Measurements from ENCODE around the gene URI1.

The URI1 gene

DNA sequence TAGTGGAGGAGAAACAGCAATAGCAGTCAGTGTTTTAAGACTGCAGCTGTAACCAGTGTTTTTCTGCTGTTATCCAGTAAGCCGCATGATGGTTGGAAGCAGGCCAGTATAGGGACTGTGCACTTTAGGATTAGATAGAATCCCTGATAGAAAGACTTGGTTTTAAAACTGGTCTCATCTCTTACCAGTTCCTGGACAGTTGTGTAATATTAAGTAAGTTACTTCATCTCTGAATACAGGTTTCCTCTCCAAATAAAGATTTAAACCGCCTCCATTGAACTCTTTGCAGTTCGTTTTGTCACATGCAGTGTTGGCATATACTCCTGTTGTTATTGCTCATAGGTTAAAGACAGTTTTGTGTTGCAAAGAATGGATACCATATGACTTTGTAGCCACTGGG is 25.6 kb downstream of the URI1 start:
- H3K4me3 Mint-ChIP-seq = no peak overlapping the region

DNA sequence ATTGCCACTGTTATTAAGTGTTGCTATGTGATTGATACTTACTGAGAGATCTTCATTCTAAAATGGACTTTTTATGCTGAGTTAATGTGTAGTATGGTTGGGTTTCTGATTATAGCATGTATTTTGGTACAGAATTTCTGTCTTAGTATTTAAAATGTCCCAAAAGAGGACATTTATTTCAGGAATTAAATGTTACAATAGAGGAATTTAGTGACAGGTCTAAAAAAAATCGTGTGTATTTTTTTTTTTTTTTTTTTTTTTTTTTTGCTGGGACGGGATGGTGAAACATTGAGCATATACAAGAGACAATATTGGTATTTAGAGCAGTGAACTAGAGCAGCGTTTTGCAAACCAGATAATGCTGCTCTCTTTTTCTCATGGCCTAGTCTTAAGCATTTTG is 27.9 kb downstream of the URI1 start:
- no peak overlapping the region for H3K27ac Mint-ChIP-seq
- peaks cover 25% of the 10 kb centered on the region for H3K4me1 Mint-ChIP-seq (ENCODE audit: low read depth)
- intact Hi-C loops (cut with micrococcal nuclease) = no loop called here
- no peaks in the 10 kb centered on the region for H3K9me3 Mint-ChIP-seq
- H3K36me3 Mint-ChIP-seq (ENCODE audit: low read depth) = no peaks in the 10 kb centered on the region
- no peak overlapping the region for H3K4me3 Mint-ChIP-seq
- no peaks in the 10 kb centered on the region for H3K27me3 Mint-ChIP-seq

More for the DNA sequence above, 25.6 kb downstream of the URI1 start:
- intact Hi-C loops (cut with micrococcal nuclease) = no loop called here
- Mint-ChIP-seq H3K4me1 (ENCODE audit: low read depth) (peaks cover 42% of the 10 kb centered on the region), H3K9me3 (no peaks in the 10 kb centered on the region), H3K27ac (no peak overlapping the region), H3K36me3 (ENCODE audit: low read depth) (no peaks in the 10 kb centered on the region), H3K27me3 (no peaks in the 10 kb centered on the region)

DNA sequence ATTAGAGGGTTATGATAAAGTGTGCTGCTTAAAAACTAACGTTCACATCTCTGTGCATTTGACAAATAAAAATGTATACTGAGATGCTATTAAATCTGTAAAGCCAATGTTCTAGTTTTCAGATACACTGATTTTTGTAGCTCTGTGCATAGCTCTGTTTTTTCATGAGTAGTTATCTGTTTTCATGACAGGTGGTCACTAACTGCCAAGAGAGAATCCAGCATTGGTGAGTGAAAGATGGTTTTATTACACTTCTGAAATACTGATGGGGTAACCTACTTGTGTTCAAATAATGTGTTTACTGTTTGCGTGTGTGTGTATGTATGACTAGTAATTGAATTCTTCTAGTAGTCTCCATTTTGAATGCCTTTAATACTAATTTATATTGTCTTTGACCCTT is 29.0 kb downstream of the URI1 start:
- Mint-ChIP-seq H3K27me3 (no peaks in the 10 kb centered on the region), H3K4me1 (ENCODE audit: low read depth) (peaks cover 14% of the 10 kb centered on the region), H3K4me3 (no peak overlapping the region), H3K9me3 (no peaks in the 10 kb centered on the region), H3K27ac (no peak overlapping the region), H3K36me3 (ENCODE audit: low read depth) (no peaks in the 10 kb centered on the region)
- intact Hi-C loops (cut with micrococcal nuclease) = no loop called here

DNA sequence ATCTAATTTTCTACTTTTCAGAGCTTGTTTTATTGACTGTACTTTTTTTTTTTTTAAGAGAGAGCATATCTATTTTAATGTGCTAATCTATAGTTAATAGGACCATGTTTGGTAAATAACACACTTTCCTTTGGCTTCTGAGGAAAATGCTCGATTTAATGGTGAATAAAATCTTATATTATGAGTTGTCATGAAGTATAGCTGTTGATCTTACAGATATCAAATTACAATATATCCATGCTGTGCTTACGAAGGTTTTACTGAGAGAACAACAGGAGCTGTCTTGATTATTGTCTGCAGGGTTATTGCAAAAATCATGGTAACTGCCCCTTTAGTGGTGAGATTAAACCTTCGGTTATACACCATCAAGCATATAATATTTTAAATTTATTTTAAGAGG is 29.6 kb downstream of the URI1 start:
- Mint-ChIP-seq H3K36me3 (ENCODE audit: low read depth) (no peaks in the 10 kb centered on the region), H3K9me3 (no peaks in the 10 kb centered on the region), H3K27ac (no peak overlapping the region), H3K27me3 (no peaks in the 10 kb centered on the region), H3K4me3 (no peak overlapping the region), H3K4me1 (ENCODE audit: low read depth) (peaks cover 17% of the 10 kb centered on the region)
- intact Hi-C loops (cut with micrococcal nuclease) = no loop called here

DNA sequence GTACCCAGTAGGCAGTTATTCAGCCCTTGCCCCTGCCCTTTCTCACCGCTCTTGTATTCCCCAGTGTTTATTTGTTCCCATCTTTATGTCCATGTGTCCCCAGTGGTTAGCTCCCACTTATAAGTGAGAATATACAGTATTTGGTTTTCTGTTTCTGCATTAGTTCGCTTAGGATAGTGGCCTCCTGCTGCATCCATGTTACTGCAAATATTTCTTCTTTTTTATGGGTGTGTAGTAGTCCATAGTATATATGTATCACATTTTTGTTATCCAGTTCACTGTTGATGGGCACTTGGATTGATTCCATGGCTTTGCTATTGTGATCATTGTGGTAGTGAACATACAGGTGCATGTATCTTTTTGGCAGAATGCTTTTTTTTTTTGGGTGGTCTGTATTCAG is 32.7 kb downstream of the URI1 start:
- Mint-ChIP-seq H3K36me3 (ENCODE audit: low read depth) (no peaks in the 10 kb centered on the region), H3K4me3 (no peak overlapping the region), H3K4me1 (ENCODE audit: low read depth) (peaks cover 5% of the 10 kb centered on the region), H3K27ac (no peak overlapping the region), H3K9me3 (no peaks in the 10 kb centered on the region), H3K27me3 (no peaks in the 10 kb centered on the region)
- intact Hi-C loops (cut with micrococcal nuclease) = no loop called here

DNA sequence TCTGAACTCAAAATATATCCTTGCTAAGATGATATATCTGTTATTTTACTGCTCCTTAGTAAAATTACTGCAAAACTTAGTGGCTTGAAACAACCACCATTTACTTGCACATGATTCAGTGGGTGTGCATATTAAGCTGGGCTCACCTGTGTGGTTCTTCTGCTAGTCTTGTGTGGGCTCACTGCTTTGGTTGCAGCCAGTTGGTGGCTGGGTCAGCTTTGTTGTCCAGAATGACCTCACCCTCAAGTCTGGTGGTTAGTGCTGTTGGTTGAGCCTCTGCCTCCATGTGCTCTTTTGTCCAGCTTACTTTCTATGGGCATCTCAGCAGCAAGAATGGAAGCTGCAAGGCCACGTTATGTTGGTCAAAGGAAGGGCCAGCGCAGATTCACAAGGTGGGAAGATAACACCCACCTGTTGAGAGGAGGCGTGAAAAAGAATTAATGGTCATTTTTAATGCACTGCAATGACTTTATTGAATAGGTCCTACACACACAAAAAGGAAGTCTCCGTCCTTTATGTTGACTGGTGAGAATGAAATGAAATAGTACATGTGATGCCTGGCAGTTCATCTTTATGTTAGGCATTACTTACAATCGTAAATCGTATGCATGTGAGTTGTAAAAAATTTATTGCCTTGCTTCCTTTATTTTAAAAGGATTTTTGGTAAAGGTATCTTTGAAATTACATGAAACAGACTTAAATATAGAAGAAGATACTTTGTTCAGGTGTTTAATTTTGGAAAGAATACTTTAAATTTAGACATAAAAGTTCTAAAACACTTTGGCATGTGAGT is 34.3 kb downstream of the URI1 start:
- Mint-ChIP-seq H3K27me3 (no peaks in the 10 kb centered on the region), H3K36me3 (ENCODE audit: low read depth) (no peaks in the 10 kb centered on the region), H3K4me3 (no peak overlapping the region), H3K4me1 (ENCODE audit: low read depth) (peaks cover 8% of the 10 kb centered on the region), H3K9me3 (no peaks in the 10 kb centered on the region), H3K27ac (no peak overlapping the region)
- intact Hi-C loops (cut with micrococcal nuclease) = no loop called here

DNA sequence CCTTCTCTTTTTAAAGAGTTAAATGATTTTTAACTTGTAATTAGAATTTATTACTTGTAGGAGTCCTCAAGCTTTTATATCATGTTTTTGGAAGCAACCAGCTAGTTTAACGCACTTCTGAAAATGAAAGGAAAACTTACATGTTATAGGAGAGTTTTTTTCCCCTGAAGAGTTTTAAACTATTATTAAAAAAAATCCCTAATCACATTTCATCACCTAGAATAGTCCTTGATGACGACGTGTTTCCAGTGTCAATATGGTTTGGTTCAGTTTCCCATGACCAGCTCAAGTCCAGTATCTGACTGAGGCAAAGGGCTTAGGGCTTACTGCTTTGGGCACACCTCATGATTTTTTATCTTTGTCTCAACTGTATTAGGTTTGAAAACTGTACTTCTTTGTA is 36.0 kb downstream of the URI1 start:
- Mint-ChIP-seq H3K9me3 (no peaks in the 10 kb centered on the region), H3K4me1 (ENCODE audit: low read depth) (peaks cover 11% of the 10 kb centered on the region), H3K36me3 (ENCODE audit: low read depth) (no peaks in the 10 kb centered on the region), H3K27me3 (no peaks in the 10 kb centered on the region), H3K4me3 (no peak overlapping the region), H3K27ac (no peak overlapping the region)
- intact Hi-C loops (cut with micrococcal nuclease) = no loop called here

DNA sequence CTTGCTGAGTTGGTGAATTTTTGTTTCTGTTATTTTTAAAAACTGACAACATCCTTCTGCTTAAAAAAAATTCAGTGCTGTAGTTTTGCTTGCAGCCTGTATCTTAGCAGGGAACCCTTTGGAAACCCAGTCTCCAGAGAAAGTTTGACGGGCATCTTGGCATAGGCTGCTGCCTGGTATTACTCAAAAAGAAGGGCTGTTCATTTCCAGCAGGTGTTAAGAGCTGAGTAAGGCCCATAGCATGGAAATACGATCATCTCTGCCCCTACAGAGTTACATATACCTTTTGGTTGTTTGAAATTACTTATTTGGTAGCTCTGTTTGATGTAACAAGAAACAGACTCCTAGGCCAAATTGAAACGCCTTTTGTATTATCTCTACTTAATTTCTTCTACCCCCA is 41.5 kb downstream of the URI1 start:
- Mint-ChIP-seq H3K27ac (peak overlapping the region; percentile 24), H3K9me3 (no peaks in the 10 kb centered on the region), H3K36me3 (ENCODE audit: low read depth) (peaks cover 7% of the 10 kb centered on the region), H3K4me1 (ENCODE audit: low read depth) (peaks cover 6% of the 10 kb centered on the region), H3K27me3 (no peaks in the 10 kb centered on the region), H3K4me3 (no peak overlapping the region)
- intact Hi-C loops (cut with micrococcal nuclease) = no loop called here

DNA sequence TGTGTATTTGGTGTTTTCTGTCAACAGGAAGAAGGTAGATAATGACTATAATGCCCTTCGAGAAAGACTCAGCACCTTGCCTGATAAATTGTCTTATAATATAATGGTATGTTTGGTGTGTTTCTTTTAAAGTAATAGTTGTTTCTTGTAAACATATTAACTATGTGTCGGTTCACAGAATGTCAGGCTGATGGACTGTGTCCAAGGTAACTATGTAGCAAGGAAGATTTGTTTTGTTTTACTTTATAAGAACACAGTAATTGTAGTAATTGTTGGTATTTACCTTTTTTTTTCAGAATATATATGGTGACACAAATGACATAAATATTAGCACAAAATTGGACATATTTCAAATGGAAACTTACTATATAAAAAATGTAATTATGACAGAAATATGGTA is 43.2 kb downstream of the URI1 start:
- no peak overlapping the region for H3K4me3 Mint-ChIP-seq
- H3K27ac Mint-ChIP-seq = no peak overlapping the region
- peaks cover 6% of the 10 kb centered on the region for H3K4me1 Mint-ChIP-seq (ENCODE audit: low read depth)
- intact Hi-C loops (cut with micrococcal nuclease) = no loop called here
- no peaks in the 10 kb centered on the region for H3K27me3 Mint-ChIP-seq
- H3K9me3 Mint-ChIP-seq = no peaks in the 10 kb centered on the region
- peaks cover 22% of the 10 kb centered on the region for H3K36me3 Mint-ChIP-seq (ENCODE audit: low read depth)

DNA sequence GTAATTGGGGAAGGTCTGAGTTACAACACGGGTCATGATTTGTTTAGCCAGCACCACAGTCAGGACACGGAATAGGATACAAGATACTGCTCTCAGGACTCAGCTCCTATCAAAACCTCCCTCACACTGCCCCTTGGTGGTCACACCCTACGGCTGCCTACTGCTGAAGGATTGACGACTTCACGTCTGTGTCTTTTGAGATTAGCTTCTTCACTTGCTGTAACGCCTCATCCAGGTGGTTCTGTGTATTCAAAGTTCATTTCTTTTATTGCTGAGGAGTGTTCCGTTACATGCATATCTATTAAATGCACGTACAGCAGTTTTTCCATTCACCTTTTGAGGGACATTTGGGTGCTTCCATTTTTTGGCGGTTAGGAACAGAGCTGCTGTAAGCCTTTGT is 46.3 kb downstream of the URI1 start:
- Mint-ChIP-seq H3K27me3 (no peaks in the 10 kb centered on the region), H3K4me1 (ENCODE audit: low read depth) (no peaks in the 10 kb centered on the region), H3K36me3 (ENCODE audit: low read depth) (peaks cover 45% of the 10 kb centered on the region), H3K4me3 (no peak overlapping the region), H3K9me3 (peaks cover 8% of the 10 kb centered on the region), H3K27ac (no peak overlapping the region)
- intact Hi-C loops (cut with micrococcal nuclease) = no loop called here

DNA sequence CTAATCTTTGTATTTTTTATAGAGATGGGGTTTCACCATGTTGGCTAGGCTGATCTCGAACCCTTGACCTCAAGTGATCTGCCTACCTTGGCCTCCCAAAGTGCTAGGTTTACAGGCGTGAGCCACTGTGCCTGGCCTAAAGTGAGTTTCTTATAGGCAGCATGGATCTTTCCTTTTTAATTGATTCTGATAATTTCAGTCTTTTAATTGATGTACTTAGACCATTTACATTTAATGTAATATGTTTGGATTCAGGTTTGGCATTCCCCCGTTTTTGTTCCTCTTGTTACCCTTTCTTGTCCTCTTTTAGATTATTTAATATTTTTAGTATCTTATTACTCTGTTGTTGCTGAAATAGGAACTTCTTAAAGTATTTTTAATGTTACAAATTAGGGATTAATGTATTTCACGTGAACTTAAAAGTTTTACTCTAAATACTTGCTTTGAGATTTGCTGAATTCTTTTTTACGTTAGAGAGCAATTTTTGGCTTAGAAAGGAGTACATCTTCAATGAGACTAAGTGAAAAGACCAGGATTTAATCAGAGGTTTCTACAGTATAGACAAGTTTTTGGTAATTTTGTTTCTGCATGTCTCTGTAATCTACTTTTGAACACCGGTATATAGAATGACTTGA is 50.3 kb downstream of the URI1 start:
- Mint-ChIP-seq H3K27ac (no peak overlapping the region), H3K27me3 (no peaks in the 10 kb centered on the region), H3K4me3 (no peak overlapping the region), H3K4me1 (ENCODE audit: low read depth) (no peaks in the 10 kb centered on the region), H3K36me3 (ENCODE audit: low read depth) (peaks cover 85% of the 10 kb centered on the region), H3K9me3 (peaks cover 20% of the 10 kb centered on the region)
- intact Hi-C loops (cut with micrococcal nuclease) = no loop called here

DNA sequence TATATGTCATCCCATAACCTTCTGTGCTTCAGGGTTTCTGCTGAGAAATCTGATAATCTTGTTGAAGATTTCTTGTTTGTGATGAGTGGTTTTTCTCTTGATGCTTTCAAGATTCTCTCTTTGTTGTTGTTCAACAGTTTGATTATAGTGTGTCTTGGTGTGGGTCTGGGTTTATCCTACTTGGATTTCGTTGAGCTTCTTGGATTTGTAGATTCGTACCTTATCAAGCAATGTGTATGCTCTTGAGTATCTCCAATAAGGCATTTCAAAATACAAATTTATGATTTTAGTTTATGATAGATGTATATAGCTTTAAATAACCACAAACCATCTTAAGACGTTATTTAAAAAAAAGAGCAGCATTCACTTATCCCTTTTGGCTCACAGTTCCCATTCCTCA is 57.5 kb downstream of the URI1 start:
- H3K4me1 Mint-ChIP-seq (ENCODE audit: low read depth) = peaks cover 24% of the 10 kb centered on the region
- H3K27me3 Mint-ChIP-seq = no peaks in the 10 kb centered on the region
- H3K36me3 Mint-ChIP-seq (ENCODE audit: low read depth) = peaks cover 40% of the 10 kb centered on the region
- no peak overlapping the region for H3K27ac Mint-ChIP-seq
- peaks cover 21% of the 10 kb centered on the region for H3K9me3 Mint-ChIP-seq
- H3K4me3 Mint-ChIP-seq = no peak overlapping the region
- intact Hi-C loops (cut with micrococcal nuclease) = no loop called here

DNA sequence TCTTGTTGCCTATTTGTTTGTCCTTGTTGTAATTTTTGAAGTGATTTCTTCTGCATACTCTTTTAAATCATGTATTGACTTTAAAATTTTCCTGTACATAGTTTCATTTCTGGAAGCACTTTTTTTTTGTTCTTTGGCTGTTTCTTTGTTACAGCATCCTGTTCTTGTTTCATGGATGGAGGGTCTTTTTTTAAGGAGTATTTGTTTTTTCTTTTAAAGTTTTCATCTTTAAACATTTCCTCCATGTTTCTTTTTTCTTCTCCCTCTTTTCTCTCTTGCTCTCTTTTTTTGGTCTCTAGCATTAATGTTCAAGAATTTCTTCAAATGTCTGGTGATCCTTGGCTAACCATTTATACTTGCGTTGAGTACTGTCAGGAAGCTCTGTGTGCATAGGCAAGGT is 58.8 kb downstream of the URI1 start:
- intact Hi-C loops (cut with micrococcal nuclease) = no loop called here
- H3K27ac Mint-ChIP-seq = peak overlapping the region; percentile 52
- H3K9me3 Mint-ChIP-seq = peaks cover 17% of the 10 kb centered on the region
- H3K4me3 Mint-ChIP-seq = peak overlapping the region; percentile 37
- H3K4me1 Mint-ChIP-seq (ENCODE audit: low read depth) = peaks cover 24% of the 10 kb centered on the region
- H3K36me3 Mint-ChIP-seq (ENCODE audit: low read depth) = peaks cover 34% of the 10 kb centered on the region
- no peaks in the 10 kb centered on the region for H3K27me3 Mint-ChIP-seq

DNA sequence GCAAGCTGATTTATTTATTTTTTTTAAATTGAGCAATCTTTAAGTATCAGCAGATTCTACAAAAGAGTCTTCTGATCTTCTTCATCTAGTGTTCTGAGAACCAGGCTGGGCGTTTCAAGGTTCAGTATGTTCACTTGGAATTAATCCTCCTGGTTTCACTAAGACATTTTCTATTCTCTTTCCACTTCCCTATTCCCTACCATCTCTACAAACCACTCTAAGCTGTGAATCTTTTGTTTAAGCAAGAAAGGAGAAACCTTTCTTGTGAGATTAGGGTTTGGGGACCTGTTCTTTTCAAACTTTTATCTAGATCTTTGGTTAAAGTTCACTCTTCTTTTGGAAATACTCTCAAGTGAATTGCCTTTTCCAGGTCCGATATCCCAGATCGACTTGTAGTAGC is 59.3 kb downstream of the URI1 start:
- intact Hi-C loops (cut with micrococcal nuclease) = no loop called here
- Mint-ChIP-seq H3K4me3 (no peak overlapping the region), H3K36me3 (ENCODE audit: low read depth) (peaks cover 34% of the 10 kb centered on the region), H3K27me3 (no peaks in the 10 kb centered on the region), H3K4me1 (ENCODE audit: low read depth) (peaks cover 24% of the 10 kb centered on the region), H3K9me3 (peaks cover 13% of the 10 kb centered on the region), H3K27ac (peak overlapping the region; percentile 52)

DNA sequence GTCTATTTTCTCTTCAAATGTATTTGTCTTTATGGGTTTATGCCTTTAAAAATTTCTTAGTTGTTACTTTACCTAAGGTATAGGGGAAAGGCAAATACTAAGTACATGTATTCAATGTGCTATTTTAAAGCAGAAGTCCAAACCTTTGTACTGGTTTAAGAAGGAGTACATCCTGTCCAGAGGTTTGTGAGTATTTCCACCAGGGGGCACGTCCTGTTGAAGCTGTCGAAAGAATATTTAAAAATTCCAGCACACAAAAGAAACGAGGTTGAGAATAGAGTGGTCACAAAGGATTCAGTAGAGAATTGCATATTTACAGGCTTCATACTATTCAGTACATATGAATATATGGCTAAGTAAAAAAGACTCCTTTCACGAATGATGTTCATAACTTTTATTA is 59.8 kb downstream of the URI1 start:
- Mint-ChIP-seq H3K4me3 (no peak overlapping the region), H3K27me3 (no peaks in the 10 kb centered on the region), H3K9me3 (peaks cover 9% of the 10 kb centered on the region), H3K4me1 (ENCODE audit: low read depth) (peaks cover 24% of the 10 kb centered on the region), H3K36me3 (ENCODE audit: low read depth) (peaks cover 30% of the 10 kb centered on the region), H3K27ac (peak overlapping the region; percentile 52)
- intact Hi-C loops (cut with micrococcal nuclease) = no loop called here

All from dendritic cell treated with granulocyte-macrophage colony-stimulating factor and Interleukin-4, amounts not matched to agents 40 ng/mL and 50 ng/mL, for 4 days (primary cell).